ENCODE results near the gene CNPPD1.

Gene CNPPD1

DNA sequence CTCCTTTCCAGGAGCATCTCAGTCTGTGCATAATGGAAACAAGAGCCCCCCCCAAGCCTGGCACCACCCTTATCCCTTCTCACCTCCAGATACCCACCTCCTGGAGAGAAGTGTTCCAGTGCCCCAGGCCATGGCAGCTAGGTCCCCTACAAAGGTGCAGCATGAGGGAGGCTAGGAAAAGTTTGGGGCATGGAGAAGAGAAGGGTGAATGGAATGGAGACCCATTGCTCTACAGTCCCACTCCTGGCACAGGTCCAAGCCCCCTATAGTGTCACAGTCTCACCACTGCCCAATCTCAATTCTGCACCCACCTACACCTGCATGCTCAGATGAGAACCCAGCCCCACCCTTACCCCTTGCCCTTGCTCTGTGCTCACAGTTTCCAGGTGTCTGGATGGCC, 7.8 kb downstream of the CNPPD1 start:
- FAIRE-seq (no peak), DNase-seq (ENCODE audit: insufficient read length, low spot score) (no peak)
- no peak for TF ChIP-seq POLR2A (IDR thresholded peaks at IDR 0.05; ENCODE audit: low read depth, low read length)

DNA sequence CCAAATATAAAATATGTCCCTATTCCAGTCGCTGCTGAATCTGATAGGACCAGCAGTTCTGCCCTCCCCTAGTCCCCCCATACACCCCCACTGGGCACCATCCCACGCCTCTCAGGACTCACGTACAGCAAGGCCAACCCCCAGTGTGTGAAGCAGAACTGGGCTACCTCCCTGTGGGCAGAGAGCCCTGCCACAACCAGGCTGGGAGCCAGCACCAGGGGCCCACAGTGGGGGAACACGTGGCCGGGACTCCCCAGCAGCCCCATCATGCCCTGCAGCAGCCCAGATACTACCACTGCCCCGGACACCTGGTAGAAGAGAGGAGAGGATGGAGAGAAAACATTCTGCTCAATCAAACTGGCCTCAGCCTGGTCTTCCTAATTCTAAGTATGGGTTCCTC, 8.2 kb downstream of the CNPPD1 start:
- DNase-seq (ENCODE audit: insufficient read length, low spot score) (no peak), FAIRE-seq (no peak)
- no peak for TF ChIP-seq POLR2A (IDR thresholded peaks at IDR 0.05; ENCODE audit: low read depth, low read length)

DNA sequence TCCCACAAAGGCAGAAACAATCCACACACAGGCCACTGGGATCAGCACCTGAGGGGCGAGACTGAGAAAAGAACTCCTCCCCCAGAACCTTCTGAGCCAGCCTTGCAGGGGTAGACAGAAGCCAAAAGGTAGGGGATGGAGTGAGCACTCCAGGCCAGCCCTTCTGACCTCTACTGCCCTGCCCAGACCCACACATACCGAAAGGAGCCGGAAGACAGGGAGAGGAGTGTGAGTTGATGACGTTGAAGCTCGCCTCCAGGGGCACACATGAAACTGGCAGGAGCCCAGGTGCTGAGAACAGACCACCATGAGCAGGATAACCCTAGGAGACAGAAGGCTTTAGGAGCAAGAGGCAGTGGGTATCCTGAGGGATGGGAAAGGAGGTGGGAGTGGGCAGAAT, 8.7 kb downstream of the CNPPD1 start:
- TF ChIP-seq POLR2A (IDR thresholded peaks at IDR 0.05; ENCODE audit: low read depth, low read length), result no peak
- DNase-seq (ENCODE audit: insufficient read length, low spot score) (no peak), FAIRE-seq (no peak)

DNA sequence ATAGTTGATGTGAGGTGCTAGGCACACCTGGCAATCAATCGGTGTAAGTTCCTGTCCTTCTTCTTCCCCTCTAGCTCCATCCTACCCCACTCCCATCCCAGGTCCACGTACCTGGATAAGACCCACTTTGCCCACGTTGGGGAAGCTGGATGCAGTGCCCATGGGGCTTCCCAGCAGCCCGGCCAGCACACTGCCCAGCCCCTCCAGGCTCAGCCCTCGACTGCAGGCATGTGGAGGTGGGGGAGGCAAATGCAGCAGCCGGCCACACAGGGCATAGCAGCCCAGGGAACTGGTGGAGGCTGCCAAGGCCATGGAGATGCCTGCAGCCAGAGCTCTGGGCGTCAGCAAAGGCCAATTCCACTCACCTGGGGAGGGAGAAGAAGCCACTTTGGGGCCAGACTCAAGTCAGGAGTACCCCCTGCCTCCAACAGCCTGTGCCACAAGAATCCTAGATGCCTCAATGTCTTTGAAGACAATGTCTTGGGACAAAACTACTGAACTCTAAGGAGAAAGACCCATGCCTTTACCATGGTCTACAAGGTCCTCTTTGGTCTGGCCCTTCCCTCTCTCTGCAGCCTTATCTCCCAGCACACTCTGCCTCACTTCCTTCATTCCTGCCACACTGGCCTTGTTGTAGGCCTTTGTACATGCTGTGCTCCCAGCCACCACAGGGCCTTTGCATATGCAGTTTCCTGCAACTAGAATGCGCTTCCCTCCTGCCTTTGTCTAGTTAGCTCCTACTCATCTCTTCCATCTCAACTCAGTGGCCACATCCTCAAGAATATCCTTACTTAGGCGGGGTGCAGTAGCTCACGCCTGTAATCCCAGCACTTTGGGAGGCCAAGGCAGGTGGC, 11.4 kb downstream of the CNPPD1 start:
- TF ChIP-seq POLR2A (IDR thresholded peaks at IDR 0.05; ENCODE audit: low read depth, low read length), result no peak
- FAIRE-seq, result no peak
- DNase-seq (ENCODE audit: insufficient read length, low spot score), result no peak

DNA sequence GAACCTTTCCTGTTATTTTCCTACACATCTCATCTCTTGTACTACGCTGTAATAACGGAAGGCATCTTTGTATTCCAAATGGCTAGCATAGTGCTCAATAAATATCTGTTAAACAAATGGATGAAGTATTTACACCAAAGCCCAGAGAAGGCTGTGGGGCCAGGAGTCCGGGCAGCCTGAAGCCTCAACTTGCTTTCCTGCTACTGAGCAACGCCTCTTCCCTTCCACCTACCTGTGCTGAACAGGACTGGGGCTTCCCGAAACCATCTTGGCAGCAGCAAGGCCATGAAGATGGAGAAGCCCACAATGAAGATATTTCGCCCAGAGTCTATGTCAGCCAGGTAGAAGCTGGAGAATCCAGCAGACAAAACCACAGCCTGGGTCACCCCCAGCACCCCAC, 13.6 kb downstream of the CNPPD1 start:
- TF ChIP-seq POLR2A (IDR thresholded peaks at IDR 0.05; ENCODE audit: low read depth, low read length), result no peak
- FAIRE-seq (no peak), DNase-seq (ENCODE audit: insufficient read length, low spot score) (no peak)

DNA sequence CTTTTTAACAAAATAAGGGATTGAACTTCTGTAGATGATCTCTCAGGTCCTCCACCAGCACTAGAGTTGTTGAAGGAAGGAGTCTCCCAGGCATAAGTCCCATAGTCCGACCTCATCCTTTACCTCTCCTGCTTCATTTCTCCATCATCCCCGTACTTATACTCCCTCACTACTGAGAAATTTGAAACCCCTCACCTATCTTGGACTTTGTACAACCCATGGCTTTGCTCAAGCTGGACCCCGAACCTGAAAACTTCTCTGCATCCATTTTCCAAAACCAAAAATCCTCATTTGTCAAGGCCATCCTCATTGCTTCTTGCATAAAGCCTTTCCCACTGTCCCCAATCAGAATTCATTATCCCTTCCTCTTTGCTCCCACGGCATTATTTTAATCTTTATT, 15.6 kb downstream of the CNPPD1 start:
- FAIRE-seq (no peak), DNase-seq (ENCODE audit: insufficient read length, low spot score) (no peak)
- TF ChIP-seq POLR2A (IDR thresholded peaks at IDR 0.05; ENCODE audit: low read depth, low read length), result no peak

DNA sequence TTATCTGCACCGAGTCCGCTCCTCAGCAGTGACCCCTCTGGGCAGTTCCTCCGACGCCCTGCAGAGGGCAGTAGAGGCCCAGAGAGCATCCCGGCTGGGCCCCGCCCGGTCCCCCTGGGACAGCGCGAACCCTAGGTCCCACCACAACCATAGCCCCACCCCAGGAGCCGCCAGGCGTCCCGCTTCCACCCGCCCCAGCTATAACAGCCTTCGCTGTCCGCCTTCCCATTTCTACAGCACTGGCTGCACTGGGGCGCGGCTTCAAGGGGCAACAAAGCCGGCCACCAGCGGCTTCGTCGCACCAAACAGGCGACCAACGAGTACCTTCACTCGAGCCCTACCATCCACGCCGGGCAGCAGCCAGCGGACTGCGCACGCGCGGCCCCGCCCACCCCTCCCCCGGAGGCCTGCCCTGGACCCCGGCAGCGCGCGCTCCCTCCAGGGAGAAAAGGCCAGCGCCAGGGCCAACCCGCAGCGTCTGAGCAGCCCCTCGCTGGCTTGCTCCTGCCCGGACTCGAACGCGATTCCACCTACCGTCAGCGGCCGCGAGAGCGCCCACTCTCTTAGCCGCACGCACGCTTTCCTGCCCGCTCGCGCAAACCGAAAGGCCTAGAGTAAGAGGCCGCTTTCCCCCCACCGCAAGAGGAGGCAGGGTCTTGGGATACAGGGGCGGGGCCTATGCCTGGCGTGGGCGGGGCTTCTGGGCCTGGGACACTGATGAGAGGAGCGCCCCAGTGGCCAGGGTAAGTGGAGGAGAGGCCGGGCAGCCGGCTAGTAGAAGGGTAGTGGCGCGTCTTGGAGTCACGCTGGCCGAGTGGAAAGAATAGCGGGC, 16.3 kb downstream of the CNPPD1 start, which contains the start of gene NHEJ1:
NHEJ1 (minus strand) TSS at position 630 of the 832 bp plus-strand sequence. CDS start 2,453 bp downstream, outside the sequence.
- no peak for FAIRE-seq
- peak; percentile 57; the same call in 1 of the 2 replicates for TF ChIP-seq POLR2A (IDR thresholded peaks at IDR 0.05; ENCODE audit: low read depth, low read length)
- DNase-seq (ENCODE audit: insufficient read length, low spot score), result peak; percentile 89

DNA sequence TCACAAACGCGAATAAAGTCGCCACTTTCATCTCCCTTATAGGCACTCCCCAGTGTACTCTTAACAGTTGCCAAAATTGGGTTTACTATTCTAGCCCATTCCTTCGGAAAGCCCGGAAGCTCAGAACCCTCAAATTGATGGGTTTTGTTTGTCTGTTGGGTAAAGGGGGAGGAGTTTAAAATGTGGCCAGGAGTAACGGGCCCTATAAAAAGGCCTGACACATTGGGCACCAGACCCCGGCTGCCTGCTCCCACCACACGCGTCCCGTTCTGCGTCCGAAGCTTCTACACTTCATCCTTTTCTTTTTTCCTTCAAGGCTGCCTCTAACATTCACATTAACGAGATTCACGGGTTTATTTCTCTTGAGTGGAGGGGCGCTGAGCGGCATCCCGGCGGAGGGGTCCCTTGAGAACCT, 16.9 kb downstream of the CNPPD1 start:
- TF ChIP-seq POLR2A (IDR thresholded peaks at IDR 0.05; ENCODE audit: low read depth, low read length), result no peak
- FAIRE-seq (no peak), DNase-seq (ENCODE audit: insufficient read length, low spot score) (no peak)

DNA sequence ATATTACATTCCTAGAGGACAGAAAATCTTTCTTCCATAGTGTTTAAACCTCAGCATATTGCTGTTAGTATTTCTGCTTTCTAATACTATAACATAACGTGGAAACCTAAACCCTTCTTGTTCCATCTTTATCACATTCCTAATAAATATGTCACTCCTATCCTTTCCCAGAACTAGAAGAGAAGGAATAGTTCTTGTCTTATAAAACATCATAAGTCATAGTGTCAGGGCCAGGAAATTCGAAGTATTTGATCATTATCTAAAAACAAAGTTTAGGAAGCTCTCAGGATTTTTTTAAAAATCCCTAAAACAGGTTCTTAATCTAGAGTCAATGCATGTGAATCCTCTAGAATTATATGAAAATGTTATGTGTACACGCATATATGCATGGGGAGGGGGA, 18.1 kb downstream of the CNPPD1 start:
- no peak for DNase-seq (ENCODE audit: insufficient read length, low spot score)
- TF ChIP-seq POLR2A (IDR thresholded peaks at IDR 0.05; ENCODE audit: low read depth, low read length), result no peak

DNA sequence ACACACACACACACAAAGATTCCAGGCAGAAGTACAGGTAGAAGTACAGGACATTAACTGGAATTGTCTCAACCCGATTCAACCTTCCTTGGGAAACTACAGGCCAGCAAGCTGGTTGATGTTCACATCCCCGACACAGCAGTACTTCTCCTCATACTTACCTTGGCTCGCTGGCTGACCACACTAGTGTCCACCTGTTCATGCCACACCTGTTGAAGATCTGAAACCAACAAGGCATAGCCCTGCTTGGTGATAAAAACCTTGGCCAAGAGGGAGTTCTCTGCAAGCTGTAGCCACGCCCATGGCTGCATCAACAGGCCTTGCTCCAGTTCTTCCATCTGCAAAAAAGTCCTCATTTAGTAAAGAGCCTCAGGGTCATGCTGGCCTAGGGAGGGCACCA, 18.7 kb downstream of the CNPPD1 start:
- FAIRE-seq (no peak), DNase-seq (ENCODE audit: insufficient read length, low spot score) (no peak)
- no peak for TF ChIP-seq POLR2A (IDR thresholded peaks at IDR 0.05; ENCODE audit: low read depth, low read length)

More for the DNA sequence above, 18.1 kb downstream of the CNPPD1 start:
- no peak for FAIRE-seq

DNA sequence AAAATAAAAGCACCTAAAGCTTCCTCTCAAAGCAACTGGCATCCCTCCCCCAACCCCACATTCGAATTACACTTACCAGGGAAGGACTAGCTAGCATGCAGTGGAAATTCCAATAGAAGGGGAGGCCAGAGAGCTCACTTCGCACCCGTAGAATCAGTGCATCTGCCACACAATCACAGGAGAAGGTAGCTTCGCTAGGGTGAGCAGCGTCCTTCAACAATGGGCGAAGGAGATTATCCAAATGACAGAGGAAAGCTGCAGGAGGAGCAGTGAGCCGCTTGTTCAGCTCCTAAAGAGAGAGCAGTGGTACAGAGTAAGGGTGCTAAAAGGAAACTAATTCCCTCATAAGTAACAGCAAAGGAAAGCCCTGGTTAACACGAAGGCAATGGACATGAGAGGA, 19.3 kb downstream of the CNPPD1 start:
- DNase-seq (ENCODE audit: insufficient read length, low spot score) (no peak), FAIRE-seq (no peak)
- TF ChIP-seq POLR2A (IDR thresholded peaks at IDR 0.05; ENCODE audit: low read depth, low read length), result no peak

DNA sequence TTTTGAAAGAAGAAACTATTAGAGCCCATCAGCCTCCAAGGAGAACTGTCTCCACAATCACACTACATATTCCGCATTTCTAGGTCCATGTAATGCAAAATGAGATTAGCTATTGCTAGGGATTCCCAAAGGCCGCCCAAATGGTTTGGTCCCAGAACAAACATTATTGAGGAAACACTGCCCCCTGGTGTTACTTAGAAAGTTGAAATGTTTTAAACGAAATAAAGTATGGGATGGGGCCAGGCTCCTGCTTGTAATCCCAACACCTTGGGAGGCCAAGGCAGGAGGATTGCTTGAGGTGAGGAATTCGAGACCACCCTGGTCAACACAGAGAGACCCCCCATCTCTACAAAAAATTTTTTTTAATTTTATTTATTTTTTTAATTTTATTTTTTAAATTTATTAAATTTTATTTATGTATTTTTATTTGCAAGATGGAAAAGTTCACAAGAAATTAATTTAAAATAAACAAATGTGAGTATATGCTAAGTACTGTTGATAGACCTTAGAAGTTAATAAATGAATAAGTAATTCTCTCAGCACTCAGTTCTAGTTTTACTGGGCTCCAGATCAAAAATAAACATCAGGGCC, 21.6 kb downstream of the CNPPD1 start:
- FAIRE-seq, result peak; percentile 85
- TF ChIP-seq POLR2A (IDR thresholded peaks at IDR 0.05; ENCODE audit: low read depth, low read length), result no peak
- peak; percentile 47 for DNase-seq (ENCODE audit: insufficient read length, low spot score)

DNA sequence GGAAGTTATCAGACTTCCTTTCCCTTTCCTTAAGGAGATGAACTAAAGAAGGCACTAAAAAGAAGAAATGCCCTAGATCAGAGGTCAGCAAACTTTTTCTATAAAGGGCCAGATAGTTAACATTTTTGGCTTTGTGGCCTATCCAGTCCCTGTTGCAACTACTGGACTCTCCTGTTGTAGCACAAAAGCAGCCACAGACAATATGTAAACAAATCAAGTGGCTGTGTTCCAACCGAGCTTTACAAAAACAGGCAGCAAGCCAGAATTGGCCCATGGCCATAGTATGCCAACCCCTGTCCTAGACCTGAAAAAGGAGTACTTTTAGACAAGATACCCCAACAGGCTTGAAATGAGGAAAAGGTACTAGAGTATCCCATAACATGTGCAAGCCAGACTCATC, 27.1 kb downstream of the CNPPD1 start:
- DNase-seq (ENCODE audit: insufficient read length, low spot score), result no peak
- FAIRE-seq, result no peak
- TF ChIP-seq POLR2A (IDR thresholded peaks at IDR 0.05; ENCODE audit: low read depth, low read length), result no peak

DNA sequence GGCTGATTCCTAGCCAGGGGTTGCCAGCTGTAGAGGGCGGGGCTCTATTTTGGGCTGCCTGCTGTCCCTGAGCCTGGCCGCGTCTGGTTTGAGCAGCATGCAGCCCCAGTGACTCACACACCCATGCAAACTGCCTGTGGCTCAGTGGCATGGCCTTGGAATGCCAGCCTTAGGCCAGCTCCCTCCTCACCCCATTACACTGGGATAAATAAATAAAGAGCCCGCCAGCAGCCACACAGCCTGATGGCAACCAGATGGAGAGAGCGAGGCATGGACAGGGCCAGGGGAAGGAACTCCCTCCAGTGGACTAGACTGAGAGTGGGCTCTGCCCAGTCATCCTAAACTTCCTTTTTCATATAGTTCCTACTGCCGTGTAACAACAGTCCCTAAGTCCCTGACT, 34.4 kb downstream of the CNPPD1 start:
- peak; percentile 90 for DNase-seq (ENCODE audit: insufficient read length, low spot score)
- peak; percentile 97 for FAIRE-seq
- TF ChIP-seq POLR2A (IDR thresholded peaks at IDR 0.05; ENCODE audit: low read depth, low read length), result no peak
